GM18519 (cell line): ENCODE data around the gene ERICH6.

Experiments used
- ATAC-seq: cut with Tn5 transposase; IDR thresholded peaks from one replicate; pipeline ENCODE4 v1.9.1; 2021; ENCODE audit warnings: mild to moderate bottlenecking, moderate library complexity; ENCODE audit not compliant: unreplicated experiment, low FRiP score

Gene ERICH6

DNA sequence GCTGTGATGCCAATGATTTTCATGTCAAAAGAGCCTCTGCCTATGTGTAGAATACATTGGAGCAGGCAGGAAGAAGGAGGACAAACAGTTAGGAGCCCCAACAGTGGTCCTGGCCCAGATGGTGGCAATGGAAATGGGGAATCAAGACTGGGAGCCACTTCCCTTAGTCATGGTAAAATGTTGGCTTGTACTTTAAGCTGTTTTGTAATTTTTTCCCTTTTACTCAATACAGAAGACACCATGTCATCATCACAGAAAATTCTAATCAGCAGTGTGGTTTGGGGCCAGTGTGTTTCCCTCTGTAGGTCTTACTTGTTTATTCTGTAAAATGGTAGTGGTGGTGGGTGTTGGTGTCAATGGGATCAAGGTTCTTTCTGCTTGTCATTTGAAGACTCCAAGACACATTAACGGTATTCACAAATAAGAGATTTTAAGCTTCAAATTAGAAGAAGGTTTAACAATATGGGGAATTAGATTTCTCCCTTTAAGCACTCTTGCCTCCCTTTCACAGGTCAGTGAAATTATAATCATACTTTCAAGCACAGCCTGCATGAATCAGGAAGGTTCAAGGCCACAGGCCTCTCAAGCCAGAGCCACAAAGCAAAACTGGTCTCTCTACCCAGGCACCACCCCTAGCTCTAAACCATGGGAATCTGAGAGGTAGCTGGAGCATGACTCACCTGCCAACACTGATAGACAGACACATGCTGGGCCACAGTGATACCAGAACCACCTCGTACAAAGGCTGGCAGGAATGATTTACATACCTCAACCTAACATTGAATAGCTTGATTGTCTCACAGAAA lies 34.4 kb upstream of the ERICH6 start:
- ATAC-seq, result no peak

DNA sequence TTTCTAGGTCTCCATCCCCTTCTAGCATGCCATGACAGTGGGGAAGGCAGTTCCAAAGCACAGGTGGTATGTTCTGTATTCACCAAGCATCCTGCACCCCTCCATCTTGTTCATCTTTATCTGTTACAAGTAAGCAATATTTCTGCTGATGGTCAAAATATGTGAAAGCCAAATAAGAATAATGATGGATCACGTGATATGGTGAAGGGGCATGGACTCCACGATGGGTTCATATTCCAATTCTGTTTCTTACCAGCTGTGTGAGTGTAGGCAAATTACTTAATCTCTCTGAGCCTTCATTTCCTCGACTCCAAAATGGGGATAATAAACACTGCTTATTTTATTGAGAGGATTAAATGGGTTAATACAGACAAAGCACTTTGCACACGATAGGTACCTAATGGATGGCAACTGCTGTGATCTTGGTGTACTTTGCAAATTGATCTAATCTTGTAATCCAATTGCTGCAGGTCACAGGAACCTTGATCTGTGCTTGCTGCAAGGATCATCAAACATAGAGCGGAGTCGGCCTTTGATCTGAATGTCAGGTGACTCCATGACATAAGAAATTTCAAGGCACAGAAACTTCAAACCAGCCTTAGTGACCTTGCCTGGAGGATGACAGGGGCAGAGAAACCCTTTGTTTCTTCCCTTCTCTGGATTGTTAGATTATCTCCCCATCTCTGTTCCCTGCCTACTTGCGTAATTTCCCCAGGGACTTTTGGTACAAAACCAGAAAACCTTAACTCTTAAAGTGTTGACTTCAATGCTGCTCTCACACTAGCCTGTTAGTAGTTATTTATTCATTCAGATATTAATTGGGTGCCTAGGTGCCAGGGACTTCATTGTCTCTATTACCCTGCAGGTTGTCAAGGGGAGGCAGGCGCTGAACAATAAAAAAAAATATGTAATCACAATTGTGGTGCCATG lies 33.4 kb upstream of the ERICH6 start:
- no peak for ATAC-seq

DNA sequence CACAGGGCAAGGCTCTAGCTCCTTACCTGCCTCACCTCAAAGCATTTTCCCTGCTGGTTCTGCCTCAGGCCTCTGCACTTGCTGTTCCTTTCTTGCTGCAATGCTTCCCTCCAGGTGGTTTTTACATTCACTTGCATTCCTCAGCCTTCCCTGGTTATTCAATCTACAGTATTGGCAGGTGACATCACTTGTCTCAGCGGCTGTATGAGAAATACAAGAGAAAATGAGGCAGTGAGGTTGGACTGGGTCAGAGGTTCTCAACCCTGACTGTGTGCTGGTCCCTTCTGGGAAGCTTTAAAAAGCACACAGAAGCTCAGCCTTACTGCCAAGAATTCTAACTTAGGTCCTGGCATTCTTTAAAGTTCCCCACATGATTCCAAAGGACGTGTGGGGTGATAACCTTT lies 32.6 kb upstream of the ERICH6 start:
- no peak for ATAC-seq

DNA sequence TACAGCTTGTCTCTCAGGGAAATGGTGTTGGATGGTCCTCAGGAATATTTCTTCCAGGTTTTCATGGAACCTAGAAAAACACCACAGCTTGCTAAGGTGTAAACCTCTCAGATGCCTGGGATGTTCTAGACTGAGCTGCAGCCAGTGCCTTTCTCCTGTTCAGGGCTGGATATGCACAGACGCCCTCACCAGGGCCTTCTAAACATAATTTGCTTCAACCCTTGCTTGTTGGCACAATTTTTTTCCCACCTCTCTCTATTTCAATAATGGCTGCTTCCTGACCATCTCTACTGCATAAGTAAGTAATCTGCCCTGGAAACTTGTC lies 31.0 kb upstream of the ERICH6 start:
- no peak for ATAC-seq

DNA sequence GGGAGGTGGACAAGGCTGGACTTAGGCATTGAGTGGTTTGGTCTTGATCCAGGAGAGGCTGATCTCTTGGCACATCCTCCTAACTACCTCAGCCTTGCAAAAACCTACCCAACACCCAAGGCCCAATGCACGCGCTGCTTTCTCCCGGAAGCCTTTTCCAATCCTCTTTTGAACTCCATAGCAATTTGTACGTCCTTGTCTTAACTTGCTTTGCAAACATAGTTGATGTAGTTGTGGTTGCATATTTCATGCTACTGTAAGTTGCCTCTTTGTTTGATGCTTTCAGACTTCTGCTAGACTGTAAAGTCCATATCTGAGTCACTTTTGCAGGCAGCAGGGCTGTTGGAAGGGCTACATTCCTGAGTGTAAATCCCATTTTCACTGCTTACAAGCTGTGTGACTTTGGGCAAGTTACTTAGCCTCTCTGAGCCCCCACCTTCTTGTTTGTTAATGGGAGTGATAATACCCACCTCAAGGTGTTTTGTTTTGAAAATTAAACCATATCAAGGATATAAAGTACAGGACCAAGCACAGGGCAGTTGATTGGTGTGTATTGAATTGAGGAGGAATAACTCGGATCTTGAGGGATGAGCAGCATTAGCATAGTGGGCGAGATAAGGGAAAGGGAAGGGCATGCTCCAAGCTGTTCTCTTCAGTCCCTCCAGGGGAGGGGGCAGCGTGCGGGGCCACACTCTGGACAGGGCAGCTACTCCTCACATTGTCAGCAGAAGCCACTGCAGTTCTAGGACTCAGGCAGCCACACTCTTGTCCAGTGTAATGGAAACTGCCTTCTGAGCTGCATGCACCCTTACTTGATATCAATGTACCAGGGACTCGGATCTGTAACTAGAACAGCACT lies 30.4 kb upstream of the ERICH6 start:
- ATAC-seq, result no peak

DNA sequence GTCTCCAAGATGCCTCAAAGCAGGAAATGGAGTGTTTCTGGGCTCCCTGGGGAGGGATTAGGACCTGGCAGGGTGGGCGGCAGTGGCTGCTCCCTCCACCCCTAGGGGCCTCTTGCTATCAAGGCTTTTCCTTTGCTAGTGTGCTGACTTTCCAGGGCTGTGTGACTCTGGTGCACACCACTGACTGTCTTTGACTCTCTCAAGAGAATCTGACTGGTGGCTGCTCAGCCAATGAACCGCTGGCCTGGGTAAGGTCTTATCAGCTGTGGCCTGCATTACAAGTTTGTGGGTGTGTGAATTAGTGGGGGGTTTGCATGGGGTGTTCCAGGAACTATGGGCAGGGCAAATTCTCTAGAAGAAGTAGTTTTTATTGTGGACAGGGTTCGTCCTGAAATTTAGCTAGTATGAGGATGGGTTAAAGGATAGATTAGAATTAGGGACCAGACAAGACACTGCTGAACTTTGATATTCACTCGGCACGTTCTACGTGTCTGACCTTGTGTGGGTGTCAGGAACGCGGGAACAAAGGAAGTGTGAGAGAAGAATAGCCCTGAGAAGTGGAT lies 29.7 kb upstream of the ERICH6 start:
- ATAC-seq, result no peak

DNA sequence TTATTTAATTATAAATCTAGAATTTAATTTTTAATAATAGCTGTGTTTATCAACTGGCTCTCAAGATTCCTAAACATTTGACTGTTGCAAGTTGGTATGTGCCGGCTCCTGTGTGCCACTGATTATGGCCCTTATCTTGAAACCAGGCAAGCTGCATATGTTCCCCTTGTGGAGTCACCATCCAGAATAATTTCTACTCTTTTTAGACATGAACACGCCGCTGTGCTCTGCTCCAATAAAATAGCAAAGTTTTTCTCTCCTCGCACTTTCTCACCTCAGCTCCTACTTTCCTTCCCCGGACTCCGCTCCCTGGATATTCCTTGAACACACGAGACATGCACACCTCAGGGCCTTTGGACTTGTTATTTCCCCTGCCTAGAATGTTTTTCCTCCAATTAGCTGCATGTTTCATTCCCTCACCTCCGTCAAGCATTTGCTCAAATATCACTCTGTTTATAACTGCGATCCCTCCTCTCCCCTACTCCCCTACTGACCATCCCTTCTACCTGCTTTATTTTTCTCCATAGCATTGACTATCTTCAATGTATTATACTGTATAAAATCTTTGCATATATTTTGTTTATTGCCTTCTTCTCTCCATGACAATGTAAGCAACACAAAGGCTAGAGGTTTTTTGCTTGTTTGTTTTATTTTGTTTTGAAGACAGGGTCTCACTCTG lies 26.1 kb upstream of the ERICH6 start:
- ATAC-seq, result no peak

DNA sequence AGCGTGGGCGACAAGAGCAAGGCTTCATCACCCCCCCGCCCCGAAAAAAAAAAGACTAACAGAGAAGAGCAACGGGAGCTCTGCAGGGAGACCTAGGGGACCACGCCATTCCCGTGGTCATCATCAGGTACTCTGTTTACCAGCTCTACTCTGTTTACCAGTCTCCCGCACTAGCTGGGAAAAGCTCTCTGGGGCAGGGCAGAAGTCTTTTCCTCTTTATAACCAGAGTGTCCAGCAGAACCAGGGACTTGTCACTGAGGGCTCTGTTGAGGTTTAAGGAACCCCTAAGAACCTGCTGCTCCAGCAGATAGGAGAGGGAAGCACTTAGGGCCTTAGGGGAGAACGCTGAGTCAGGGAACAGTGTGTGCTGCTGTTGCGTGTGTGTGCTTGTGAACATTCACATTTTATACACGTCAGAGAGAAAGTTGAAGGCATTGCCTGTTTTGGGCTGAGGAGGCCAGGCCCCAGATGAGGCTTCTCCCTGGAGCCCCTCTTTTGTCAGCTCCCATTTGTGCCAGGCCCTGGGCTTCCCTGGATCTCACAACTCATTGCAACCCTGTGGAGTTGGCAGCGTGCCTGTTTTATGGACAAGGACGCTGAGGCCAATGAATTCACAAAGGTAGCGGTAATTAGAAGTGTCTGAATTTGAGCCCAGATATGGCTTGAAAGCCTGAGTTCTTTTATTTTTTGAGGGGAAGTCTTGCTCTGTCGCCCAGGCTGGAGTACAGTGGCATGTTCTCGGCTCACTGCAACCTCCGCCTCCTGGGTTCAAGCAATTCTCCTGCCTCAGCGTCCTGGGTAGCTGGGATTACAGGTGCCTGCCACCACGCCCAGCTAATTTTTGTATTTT lies 24.2 kb upstream of the ERICH6 start:
- no peak for ATAC-seq

DNA sequence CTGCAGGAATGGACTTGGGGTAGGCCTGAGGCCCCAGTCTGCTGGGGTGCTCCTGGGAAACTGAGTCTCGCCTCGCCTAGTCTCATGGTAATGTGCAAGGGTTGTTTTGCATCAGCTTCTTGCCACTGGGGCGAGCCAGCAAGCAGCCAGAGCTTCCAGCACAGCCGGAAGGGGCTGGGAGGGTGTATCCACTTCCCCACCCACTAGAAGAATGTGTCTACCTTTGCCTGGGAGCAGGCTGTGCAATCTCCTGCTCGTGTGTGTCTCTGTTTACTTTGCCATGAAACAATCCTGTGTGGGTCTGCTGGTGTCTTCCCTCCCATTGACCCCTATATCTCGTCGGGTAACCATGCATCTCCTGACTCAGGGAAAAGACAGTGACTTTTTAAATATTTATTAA lies 21.8 kb upstream of the ERICH6 start:
- no peak for ATAC-seq

DNA sequence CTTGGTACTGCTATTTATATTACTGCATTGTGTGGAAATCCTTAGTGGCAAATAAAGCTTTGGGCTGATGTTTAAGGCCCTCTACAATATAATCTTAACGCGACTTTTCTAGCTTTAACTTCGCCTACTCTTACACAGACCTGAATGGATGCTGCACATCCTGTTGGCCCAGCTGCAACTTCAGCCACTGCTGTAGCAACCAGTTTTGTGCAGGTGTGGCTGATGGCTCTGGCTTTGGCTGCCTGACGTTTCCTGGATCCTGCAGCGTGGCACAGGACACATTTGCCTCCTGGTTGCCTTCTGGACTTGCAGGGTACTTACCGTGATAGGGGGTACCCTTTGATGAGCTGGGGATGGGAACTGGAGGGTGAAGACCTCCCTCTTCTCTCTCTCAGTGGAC lies 20.2 kb upstream of the ERICH6 start:
- ATAC-seq, result no peak

DNA sequence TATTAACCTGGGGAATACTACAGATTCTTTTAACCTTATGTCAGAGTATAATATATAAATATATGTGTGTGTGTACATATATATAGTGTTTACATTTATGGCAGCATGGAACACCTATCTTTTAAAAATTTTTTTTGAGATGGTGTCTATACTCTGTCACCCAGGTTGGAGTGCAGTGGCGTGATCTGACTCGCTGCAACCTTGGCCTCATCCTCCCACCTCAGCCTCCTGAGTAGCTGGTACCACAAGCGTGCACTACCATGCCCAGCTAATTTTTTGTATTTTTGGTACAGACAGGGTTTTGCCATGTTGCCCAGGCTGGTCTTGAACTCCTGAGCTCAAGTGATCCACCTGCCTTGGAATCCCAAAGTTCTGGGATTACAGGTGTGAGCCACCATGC lies 18.5 kb upstream of the ERICH6 start:
- no peak for ATAC-seq

DNA sequence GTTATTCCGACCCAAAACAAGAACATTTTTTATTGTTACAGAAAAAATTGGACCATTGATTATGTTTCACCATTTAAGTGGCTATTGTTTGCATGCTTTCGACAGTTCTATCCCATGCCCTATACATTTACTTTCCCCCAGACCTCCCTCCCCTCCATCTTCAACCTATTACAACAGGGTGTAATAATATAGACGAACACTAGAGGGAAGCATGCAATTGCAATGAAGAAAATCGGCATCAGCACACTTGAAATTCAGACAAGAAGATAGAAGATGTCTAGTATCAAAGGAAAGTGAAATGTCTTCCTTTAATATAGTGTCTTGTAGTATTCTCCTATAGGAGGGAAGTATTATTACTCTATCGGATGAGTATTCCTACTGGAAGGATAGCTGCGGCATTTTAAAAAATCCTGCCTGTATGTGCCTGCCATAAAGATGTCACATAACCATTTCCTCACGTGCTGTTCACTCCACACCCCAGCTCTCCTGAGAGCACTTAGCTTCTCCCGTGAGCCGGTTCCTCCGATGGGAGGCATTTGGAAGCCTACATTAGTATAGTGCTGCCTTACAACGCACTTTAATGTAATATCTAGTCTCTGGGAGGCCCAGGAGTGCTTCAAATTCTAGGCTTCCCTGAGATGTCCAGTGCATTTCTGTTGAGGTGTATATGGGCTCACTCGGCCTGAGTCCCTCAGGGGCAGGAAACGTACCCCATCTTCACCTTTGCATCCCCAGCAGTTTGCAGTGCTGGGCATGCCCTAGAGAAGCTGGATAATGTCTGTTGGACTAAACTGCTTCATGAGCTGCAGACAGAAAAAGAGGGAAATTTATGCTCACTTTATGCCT lies 17.8 kb upstream of the ERICH6 start:
- peak; percentile 56 for ATAC-seq

DNA sequence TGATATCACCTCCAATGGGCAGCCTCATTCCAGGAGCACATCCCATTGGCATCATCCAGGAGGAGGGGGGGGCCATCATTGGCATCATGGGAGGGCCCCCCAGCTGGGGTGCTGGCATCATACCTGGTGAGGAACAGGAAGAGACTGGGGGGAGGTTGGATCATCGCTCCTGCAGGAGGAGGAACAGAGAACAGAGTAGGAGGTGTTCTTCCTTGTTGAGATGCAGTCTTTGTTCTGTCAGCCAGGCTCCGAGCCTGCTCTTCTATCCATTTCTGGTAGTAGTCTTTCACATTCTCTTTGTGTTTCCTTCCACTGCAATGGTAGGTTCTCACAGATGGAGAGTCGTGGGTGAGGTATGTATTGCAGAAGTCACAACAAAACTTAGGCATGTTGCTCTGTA lies 16.7 kb upstream of the ERICH6 start:
- ATAC-seq, result no peak

DNA sequence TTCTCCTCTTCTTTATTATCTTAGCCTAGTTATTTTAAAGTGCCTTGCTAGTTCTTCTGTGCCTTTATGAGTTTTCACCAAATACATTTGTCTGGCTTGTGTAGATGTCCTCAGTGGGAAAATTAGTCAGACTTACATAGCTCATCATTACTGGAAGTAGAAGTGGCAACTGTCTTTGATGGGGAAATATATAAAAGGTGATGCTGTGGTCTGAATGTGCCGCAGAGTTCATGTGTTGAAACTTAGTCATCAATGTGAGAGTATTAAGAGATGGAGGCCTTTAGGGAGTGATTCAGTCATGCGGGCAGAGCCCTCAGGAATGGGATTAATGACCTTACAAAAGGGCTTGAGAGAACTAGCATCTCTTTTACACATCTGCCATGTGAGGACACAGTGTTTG lies 6.4 kb upstream of the ERICH6 start:
- ATAC-seq, result no peak

DNA sequence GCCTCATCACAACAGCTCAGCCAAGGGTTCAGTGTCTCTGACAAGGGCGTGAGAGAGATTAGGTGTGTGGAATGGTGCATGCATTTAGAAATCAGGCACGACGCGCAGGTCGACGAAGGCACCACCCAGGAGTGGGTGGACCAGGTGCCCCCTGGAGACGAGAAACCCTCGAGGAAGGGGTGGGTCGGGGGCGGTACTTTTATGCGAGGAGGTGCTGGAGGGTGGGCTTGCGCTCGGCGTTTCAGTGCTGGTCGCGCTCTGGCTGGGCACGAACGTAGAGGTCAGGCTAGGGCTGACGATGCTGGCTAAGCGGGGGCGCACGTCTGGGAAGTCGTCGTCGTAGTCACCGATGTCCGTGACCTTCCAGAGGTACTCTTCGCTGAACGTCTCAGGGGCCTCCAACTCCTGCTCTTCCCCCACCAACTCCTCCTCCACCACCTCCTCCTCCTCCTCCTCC lies 393 bp downstream of the ERICH6 start:
- no peak for ATAC-seq

DNA sequence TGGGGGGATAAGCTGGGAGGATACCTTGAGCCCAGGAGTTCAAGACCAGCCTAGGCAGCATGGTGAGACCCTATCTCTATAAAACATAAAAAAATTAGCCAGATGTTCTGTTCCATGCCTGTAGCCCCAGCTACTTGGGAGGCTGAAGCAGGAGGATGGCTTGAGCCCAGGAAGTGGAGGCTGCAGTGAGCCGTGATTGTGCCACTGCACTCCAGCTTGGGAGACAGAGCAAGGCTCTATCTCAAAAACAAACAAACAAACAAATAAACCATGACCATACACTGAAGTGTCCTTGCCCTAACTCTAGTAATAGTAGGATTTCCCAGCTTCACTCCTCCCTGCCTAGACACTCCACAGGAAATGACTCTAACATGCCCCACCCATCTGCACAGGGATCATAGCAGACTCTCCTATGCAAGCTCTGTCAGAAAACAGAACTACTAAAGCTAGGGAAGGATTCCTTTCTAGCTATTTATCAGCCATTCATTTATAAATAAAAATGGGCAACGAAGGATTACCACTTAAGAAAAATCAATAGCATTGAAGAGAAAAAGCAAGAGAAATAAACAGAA lies 4.6 kb downstream of the ERICH6 start:
- no peak for ATAC-seq

DNA sequence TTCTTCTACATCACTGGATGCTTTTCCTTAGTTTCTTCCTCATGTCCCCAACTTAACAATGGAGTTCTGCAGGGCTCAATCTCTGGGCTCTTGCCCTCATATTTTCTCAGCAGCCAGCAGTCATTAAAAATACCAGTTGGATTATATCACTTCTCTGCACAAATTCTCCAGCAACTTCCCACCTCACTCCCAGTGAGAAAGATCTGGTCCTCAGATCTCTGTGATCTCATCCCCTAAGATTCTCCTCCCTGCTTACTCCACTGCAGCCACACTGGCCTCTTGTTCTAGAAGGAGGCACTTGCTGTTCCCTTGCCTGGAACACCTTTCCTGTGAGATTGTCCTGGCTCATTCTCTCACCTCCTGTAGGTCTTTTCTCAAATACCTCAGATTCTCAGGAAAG lies 6.1 kb downstream of the ERICH6 start:
- no peak for ATAC-seq
